Measurements from ENCODE around the gene GPD1L. TPM values are rescaled to one million over a fixed set of nuclear protein-coding genes. Genes with fewer than 3 reads are reported as not detected.
"Not testable (repeated sequence)": the region's sequence is repeated elsewhere in the genome, so short reads cannot be mapped to it uniquely, and the experiment has no call there.

The GPD1L gene
- total RNA-seq, 2 experiments from 2014 or later: 6.6 to 10.1 TPM

- H3K4me3 Mint-ChIP-seq: no peak overlapping the region
- no peaks in the 10 kb centered on the region for H3K9me3 Mint-ChIP-seq (ENCODE audit: low read depth)
- CTCF ChIA-PET: no interaction called here
- ATAC-seq (no peak), DNase-seq (no peak)
- intact Hi-C loops (cut with DNase I, micrococcal nuclease): no loop called here
- H3K4me1 Mint-ChIP-seq: no peaks in the 10 kb centered on the region
- POLR2A ChIA-PET: no interaction called here
- H3K27ac Mint-ChIP-seq: no peak overlapping the region
- no peaks in the 10 kb centered on the region for H3K36me3 Mint-ChIP-seq (ENCODE audit: low read depth)
- peaks cover 2% of the 10 kb centered on the region for H3K27me3 Mint-ChIP-seq
Observed at GRCh38 chr3:32184187-32184730, 77.8 kb downstream of the GPD1L start.

GRCh38 chr3:32186097-32186496 lies 79.7 kb downstream of the GPD1L start:
- Mint-ChIP-seq H3K9me3 (ENCODE audit: low read depth) (no peaks in the 10 kb centered on the region), H3K27ac (no peak overlapping the region), H3K4me1 (no peaks in the 10 kb centered on the region), H3K36me3 (ENCODE audit: low read depth) (no peaks in the 10 kb centered on the region), H3K27me3 (peaks cover 2% of the 10 kb centered on the region), H3K4me3 (no peak overlapping the region)
- POLR2A ChIA-PET: interaction anchor here (0.5 kb wide), 1 partner anchor 617 kb away, joined by 4 read pairs; no protein-coding TSS in a partner anchor
- intact Hi-C loops (cut with DNase I, micrococcal nuclease): no loop called here
- CTCF ChIA-PET: no interaction called here
- ATAC-seq (no peak), DNase-seq (no peak)

- no peaks in the 10 kb centered on the region for H3K9me3 Mint-ChIP-seq (ENCODE audit: low read depth)
- POLR2A ChIA-PET: interaction anchor here (0.5 kb wide), 1 partner anchor 618 kb away, joined by 4 read pairs; no protein-coding TSS in a partner anchor
- H3K27ac Mint-ChIP-seq: no peak overlapping the region
- no peak for DNase-seq
- no peak for ATAC-seq
- H3K4me1 Mint-ChIP-seq: no peaks in the 10 kb centered on the region
- CTCF ChIA-PET: interaction anchor here (0.7 kb wide), 1 partner anchor 9 kb away, joined by 3 read pairs; no protein-coding TSS in a partner anchor
- H3K36me3 Mint-ChIP-seq (ENCODE audit: low read depth): no peaks in the 10 kb centered on the region
- H3K27me3 Mint-ChIP-seq: peaks cover 2% of the 10 kb centered on the region
- no peak overlapping the region for H3K4me3 Mint-ChIP-seq
- intact Hi-C loops (cut with DNase I, micrococcal nuclease): no loop called here
Observed at GRCh38 chr3:32186876-32187275, 80.5 kb downstream of the GPD1L start.

- Mint-ChIP-seq H3K4me1 (no peaks in the 10 kb centered on the region), H3K27me3 (peaks cover 2% of the 10 kb centered on the region), H3K27ac (no peak overlapping the region), H3K4me3 (no peak overlapping the region), H3K9me3 (ENCODE audit: low read depth) (no peaks in the 10 kb centered on the region), H3K36me3 (ENCODE audit: low read depth) (no peaks in the 10 kb centered on the region)
- DNase-seq (no peak), ATAC-seq (no peak)
- ChIA-PET POLR2A (no interaction called here), CTCF (interaction anchor here (1.3 kb wide), 1 partner anchor 13 kb away, joined by 4 read pairs; no protein-coding TSS in a partner anchor)
- intact Hi-C loops (cut with DNase I, micrococcal nuclease): no loop called here
Observed at GRCh38 chr3:32189693-32190092, 83.3 kb downstream of the GPD1L start.

GRCh38 chr3:32190556-32190955 lies 84.1 kb downstream of the GPD1L start:
- POLR2A ChIA-PET; H3K9me3 Mint-ChIP-seq (ENCODE audit: low read depth); H3K36me3 Mint-ChIP-seq (ENCODE audit: low read depth); DNase-seq; ATAC-seq; intact Hi-C loops (cut with DNase I, micrococcal nuclease); H3K27me3 Mint-ChIP-seq; H3K4me1 Mint-ChIP-seq; H3K4me3 Mint-ChIP-seq; H3K27ac Mint-ChIP-seq: not testable (repeated sequence)
- CTCF ChIA-PET: interaction anchor here (1.3 kb wide), 1 partner anchor 14 kb away, joined by 4 read pairs; no protein-coding TSS in a partner anchor

GRCh38 chr3:32193101-32193500 lies 86.7 kb downstream of the GPD1L start:
- Mint-ChIP-seq H3K27ac (no peak overlapping the region), H3K36me3 (ENCODE audit: low read depth) (no peaks in the 10 kb centered on the region), H3K4me1 (no peaks in the 10 kb centered on the region), H3K4me3 (no peak overlapping the region), H3K9me3 (ENCODE audit: low read depth) (no peaks in the 10 kb centered on the region), H3K27me3 (peaks cover 7% of the 10 kb centered on the region)
- POLR2A ChIA-PET: interaction anchor here (0.6 kb wide), 1 partner anchor 84 kb away, joined by 4 read pairs; no protein-coding TSS in a partner anchor
- intact Hi-C loops (cut with DNase I, micrococcal nuclease): no loop called here
- CTCF ChIA-PET: interaction anchor here (0.7 kb wide), 1 partner anchor 18 kb away, joined by 3 read pairs; no protein-coding TSS in a partner anchor
- no peak for ATAC-seq
- no peak for DNase-seq

- no peak for DNase-seq
- no peak overlapping the region for H3K4me3 Mint-ChIP-seq
- intact Hi-C loops (cut with DNase I, micrococcal nuclease): no loop called here
- ChIA-PET POLR2A (no interaction called here), CTCF (no interaction called here)
- H3K9me3 Mint-ChIP-seq (ENCODE audit: low read depth): no peaks in the 10 kb centered on the region
- ATAC-seq: no peak
- no peak overlapping the region for H3K27ac Mint-ChIP-seq
- H3K36me3 Mint-ChIP-seq (ENCODE audit: low read depth): no peaks in the 10 kb centered on the region
- H3K27me3 Mint-ChIP-seq: peaks cover 5% of the 10 kb centered on the region
- no peaks in the 10 kb centered on the region for H3K4me1 Mint-ChIP-seq
Observed at GRCh38 chr3:32194653-32195052, 88.2 kb downstream of the GPD1L start.

GRCh38 chr3:32195995-32196540 lies 89.6 kb downstream of the GPD1L start:
- Mint-ChIP-seq H3K4me1 (no peaks in the 10 kb centered on the region), H3K27me3 (peaks cover 5% of the 10 kb centered on the region), H3K27ac (no peak overlapping the region), H3K9me3 (ENCODE audit: low read depth) (no peaks in the 10 kb centered on the region), H3K4me3 (no peak overlapping the region), H3K36me3 (ENCODE audit: low read depth) (no peaks in the 10 kb centered on the region)
- POLR2A ChIA-PET: no interaction called here
- intact Hi-C loops (cut with DNase I, micrococcal nuclease): no loop called here
- CTCF ChIA-PET: no interaction called here
- DNase-seq: no peak
- ATAC-seq: no peak

- CTCF ChIA-PET: interaction anchor here (0.7 to 1.2 kb wide), 3 partner anchors 21 to 46 kb away, joined by 3 to 5 read pairs (median 3); no protein-coding TSS in a partner anchor
- no peak overlapping the region for H3K27ac Mint-ChIP-seq
Observed at GRCh38 chr3:32197991-32198390, 91.6 kb downstream of the GPD1L start.

GRCh38 chr3:32198714-32199113 lies 92.3 kb downstream of the GPD1L start:
- Mint-ChIP-seq H3K36me3 (ENCODE audit: low read depth) (no peaks in the 10 kb centered on the region), H3K4me3 (no peak overlapping the region), H3K4me1 (no peaks in the 10 kb centered on the region), H3K9me3 (ENCODE audit: low read depth) (no peaks in the 10 kb centered on the region), H3K27me3 (peaks cover 5% of the 10 kb centered on the region), H3K27ac (no peak overlapping the region)
- POLR2A ChIA-PET: no interaction called here
- DNase-seq: no peak
- intact Hi-C loops (cut with DNase I, micrococcal nuclease): no loop called here
- no peak for ATAC-seq
- CTCF ChIA-PET: interaction anchor here (0.7 to 1.4 kb wide), 3 partner anchors 9 to 41 kb away, joined by 3 read pairs; no protein-coding TSS in a partner anchor

More at GRCh38 chr3:32197991-32198390, 91.6 kb downstream of the GPD1L start:
- no peaks in the 10 kb centered on the region for H3K36me3 Mint-ChIP-seq (ENCODE audit: low read depth)
- H3K4me1 Mint-ChIP-seq: no peaks in the 10 kb centered on the region
- intact Hi-C loops (cut with DNase I, micrococcal nuclease): no loop called here
- H3K27me3 Mint-ChIP-seq: peaks cover 5% of the 10 kb centered on the region
- H3K4me3 Mint-ChIP-seq: no peak overlapping the region
- DNase-seq: no peak
- ATAC-seq: no peak
- no peaks in the 10 kb centered on the region for H3K9me3 Mint-ChIP-seq (ENCODE audit: low read depth)
- POLR2A ChIA-PET: no interaction called here

GRCh38 chr3:32200490-32200889 lies 94.1 kb downstream of the GPD1L start:
- H3K27me3 Mint-ChIP-seq: peaks cover 5% of the 10 kb centered on the region
- no peak overlapping the region for H3K27ac Mint-ChIP-seq
- no peaks in the 10 kb centered on the region for H3K4me1 Mint-ChIP-seq
- ATAC-seq: no peak
- DNase-seq: no peak
- H3K9me3 Mint-ChIP-seq (ENCODE audit: low read depth): no peaks in the 10 kb centered on the region
- POLR2A ChIA-PET: no interaction called here
- no peaks in the 10 kb centered on the region for H3K36me3 Mint-ChIP-seq (ENCODE audit: low read depth)
- CTCF ChIA-PET: no interaction called here
- intact Hi-C loops (cut with DNase I, micrococcal nuclease): no loop called here
- no peak overlapping the region for H3K4me3 Mint-ChIP-seq

- CTCF ChIA-PET: interaction anchor here (0.6 to 0.9 kb wide), 2 partner anchors 60 to 135 kb away, joined by 3 read pairs; no protein-coding TSS in a partner anchor
- ATAC-seq (no peak), DNase-seq (no peak)
- no peak overlapping the region for H3K4me3 Mint-ChIP-seq
- peaks cover 9% of the 10 kb centered on the region for H3K27me3 Mint-ChIP-seq
- POLR2A ChIA-PET: no interaction called here
- H3K9me3 Mint-ChIP-seq (ENCODE audit: low read depth): no peaks in the 10 kb centered on the region
- H3K36me3 Mint-ChIP-seq (ENCODE audit: low read depth): no peaks in the 10 kb centered on the region
- intact Hi-C loops (cut with DNase I, micrococcal nuclease): no loop called here
- H3K27ac Mint-ChIP-seq: no peak overlapping the region
- no peaks in the 10 kb centered on the region for H3K4me1 Mint-ChIP-seq
Observed at GRCh38 chr3:32200992-32201758, 94.8 kb downstream of the GPD1L start.

All from activated CD4-positive, alpha-beta T cell treated with anti-CD3 and anti-CD28 coated beads for 36 hours (primary cell).